ENCODE results near the gene KDM4B. TPM values are rescaled to one million over a fixed set of nuclear protein-coding genes. Genes with fewer than 3 reads are reported as not detected.

Gene KDM4B
- total and polyA plus RNA-seq, 10 of the 15 experiments (the other 5 are each of a cell fraction or from before 2014, with no cell fraction given) = 0.47 to 49.6 (median 16.2) TPM

- Histone ChIP-seq H4K20me1 (ENCODE audit: control insufficient read depth, insufficient read depth) (no peaks in the 10 kb centered on the region), H3K79me2 (ENCODE audit: control insufficient read depth, insufficient read depth, low read length) (peaks cover 12% of the 10 kb centered on the region), H3K4me2 (ENCODE audit: control insufficient read depth, insufficient read depth) (no peak overlapping the region), H2AFZ (ENCODE audit: control insufficient read depth, low read depth, low read length) (no peak overlapping the region), H3K36me3 (ENCODE audit: control insufficient read depth in 2 of 2, insufficient read depth in 2 of 2, low read length in 1 of 2) (peaks cover 20 to 31% of the 10 kb centered on the region in 2 experiments), H3K9ac (ENCODE audit: control insufficient read depth, insufficient read depth, low read length) (no peak overlapping the region), H3K27me3 (replicated peaks in 1 of 2; ENCODE audit: control insufficient read depth in 2 of 2, insufficient read depth in 2 of 2, low read length in 1 of 2) (no peaks in the 10 kb centered on the region), H3K27ac (ENCODE audit: control insufficient read depth, insufficient read depth) (no peak overlapping the region), H3K9me3 (replicated peaks; ENCODE audit: control insufficient read depth, insufficient read depth, low read length) (no peaks in the 10 kb centered on the region), H3K4me3 (no peak overlapping the region), H3K4me1 (ENCODE audit: control insufficient read depth, insufficient read depth, low read length) (peaks cover 13% of the 10 kb centered on the region)
- WGBS (ENCODE audit: insufficient coverage, insufficient replicate concordance, low lambda C conversion rate, missing lambda C conversion rate) = 95% methylated on average over 22 of the region's 22 CpGs
- CTCF ChIA-PET = interaction anchor here (0.7 to 0.8 kb wide), 3 partner anchors 12 to 393 kb away, joined by 3 to 4 read pairs (median 3); no protein-coding TSS in a partner anchor
- POLR2A ChIA-PET = no interaction called here
- no peak for FAIRE-seq
- in situ Hi-C loops (cut with MboI) = no loop called here
- BruUV-seq (replicated peaks) = no TSS peak
- ATAC-seq = no peak
- intact Hi-C loops (cut with micrococcal nuclease; ENCODE audit: unreplicated experiment) = no loop called here
- no peak for DNase-seq (ENCODE audit: low read depth, low spot score)
- RAD21 ChIA-PET (ENCODE audit: unreplicated experiment) = no interaction called here
- TF ChIP-seq RCOR1 (conservative IDR thresholded peaks at IDR 0.05; ENCODE audit: low read depth, low read length) (no peak), YBX1 (IDR thresholded peaks at IDR 0.05) (no peak), BHLHE40 (IDR thresholded peaks at IDR 0.05; ENCODE audit: borderline replicate concordance in 1 of 2, low read depth in 2 of 2, low read length in 1 of 2) (no peak), MYC (IDR thresholded peaks at IDR 0.05; ENCODE audit: insufficient read depth, insufficient read length, insufficient replicate concordance, low read length, severe bottlenecking) (no peak), ZNF274 (IDR thresholded peaks at IDR 0.05; ENCODE audit: insufficient read depth, insufficient read length) (no peak), SMC3 (IDR thresholded peaks at IDR 0.05; ENCODE audit: borderline replicate concordance, low read length) (no peak), RBBP5 (conservative IDR thresholded peaks at IDR 0.05) (no peak), CUX1 (IDR thresholded peaks at IDR 0.05; ENCODE audit: insufficient replicate concordance, low read depth, low read length) (no peak), MTA3 (IDR thresholded peaks at IDR 0.05; ENCODE audit: borderline replicate concordance, low read length) (no peak), IKZF1 (conservative IDR thresholded peaks at IDR 0.05) (no peak)
- SMC1A ChIA-PET (ENCODE audit: uncharacterized antibody, unreplicated experiment) = no interaction called here
Observed at GRCh38 chr19:5142725-5143097, 173.8 kb downstream of the KDM4B start.

All from GM12878 (cell line).